Measurements from ENCODE around the gene CNNM2.

- TF ChIP-seq POLR2A (IDR thresholded peaks at IDR 0.05) (no peak), EP300 (IDR thresholded peaks at IDR 0.05) (no peak), CTCF (IDR thresholded peaks at IDR 0.05) (no peak)
These were observed 205.4 kb downstream of the CNNM2 start for GRCh38 chr10:103123282-103124024.
